ENCODE data around the gene ZBTB26. TPM values are rescaled to one million over a fixed set of nuclear protein-coding genes. Genes with fewer than 3 reads are reported as not detected.
A peak's percentile ranks its signal among the peaks of the same experiment; 100 is the strongest.

Gene ZBTB26, protein sequence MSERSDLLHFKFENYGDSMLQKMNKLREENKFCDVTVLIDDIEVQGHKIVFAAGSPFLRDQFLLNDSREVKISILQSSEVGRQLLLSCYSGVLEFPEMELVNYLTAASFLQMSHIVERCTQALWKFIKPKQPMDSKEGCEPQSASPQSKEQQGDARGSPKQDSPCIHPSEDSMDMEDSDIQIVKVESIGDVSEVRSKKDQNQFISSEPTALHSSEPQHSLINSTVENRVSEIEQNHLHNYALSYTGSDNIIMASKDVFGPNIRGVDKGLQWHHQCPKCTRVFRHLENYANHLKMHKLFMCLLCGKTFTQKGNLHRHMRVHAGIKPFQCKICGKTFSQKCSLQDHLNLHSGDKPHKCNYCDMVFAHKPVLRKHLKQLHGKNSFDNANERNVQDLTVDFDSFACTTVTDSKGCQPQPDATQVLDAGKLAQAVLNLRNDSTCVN
- 10.4 TPM for total RNA-seq

DNA sequence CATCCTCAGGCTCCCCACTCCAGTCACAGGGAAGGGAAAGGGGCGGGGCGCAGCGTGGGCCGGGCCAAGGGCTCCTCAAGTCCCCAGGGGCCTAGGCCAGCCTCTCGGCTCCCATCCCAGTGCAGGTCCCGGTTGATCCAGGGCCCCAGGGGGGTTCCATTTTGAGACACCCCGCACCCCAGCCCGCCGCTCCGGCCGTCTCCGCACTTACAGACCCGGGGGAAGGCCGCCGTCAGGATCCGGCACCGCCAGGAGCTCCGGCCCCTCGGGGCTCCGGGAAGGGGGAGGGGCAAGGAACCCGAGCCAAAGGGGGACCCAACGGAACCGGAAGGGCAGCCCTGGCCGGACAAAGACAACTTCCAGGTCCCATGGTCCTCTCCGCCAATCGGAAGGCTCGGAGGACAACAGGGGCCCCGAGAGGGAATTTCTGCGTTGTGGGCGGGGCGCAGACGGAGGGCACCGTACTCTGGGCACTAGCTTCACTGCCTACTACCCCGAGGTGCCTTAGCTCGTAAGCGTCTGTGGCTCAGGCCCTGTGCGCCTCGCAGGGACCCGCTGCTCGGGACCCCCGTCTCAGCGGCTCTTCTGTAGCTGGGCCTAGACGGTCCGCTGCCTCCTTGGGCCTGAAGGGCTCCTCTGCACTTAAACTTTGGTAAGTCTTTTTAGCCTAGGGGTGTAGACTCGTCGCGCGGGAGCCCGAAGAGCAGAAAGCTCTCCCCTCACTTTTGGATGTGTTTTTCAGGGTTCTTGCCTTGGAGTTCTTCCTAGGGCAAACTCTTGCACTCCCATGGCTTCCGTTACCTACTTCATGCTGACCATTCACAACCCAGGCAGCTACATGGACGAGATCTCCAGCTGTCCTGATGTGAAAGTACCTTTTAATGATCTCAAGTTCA, at the start of gene ZBTB26:
Gene ZBTB26, minus strand, starts transcription at position 287 of the 896 bp plus-strand sequence. CDS start 11,578 bp downstream, outside the sequence.

DNA sequence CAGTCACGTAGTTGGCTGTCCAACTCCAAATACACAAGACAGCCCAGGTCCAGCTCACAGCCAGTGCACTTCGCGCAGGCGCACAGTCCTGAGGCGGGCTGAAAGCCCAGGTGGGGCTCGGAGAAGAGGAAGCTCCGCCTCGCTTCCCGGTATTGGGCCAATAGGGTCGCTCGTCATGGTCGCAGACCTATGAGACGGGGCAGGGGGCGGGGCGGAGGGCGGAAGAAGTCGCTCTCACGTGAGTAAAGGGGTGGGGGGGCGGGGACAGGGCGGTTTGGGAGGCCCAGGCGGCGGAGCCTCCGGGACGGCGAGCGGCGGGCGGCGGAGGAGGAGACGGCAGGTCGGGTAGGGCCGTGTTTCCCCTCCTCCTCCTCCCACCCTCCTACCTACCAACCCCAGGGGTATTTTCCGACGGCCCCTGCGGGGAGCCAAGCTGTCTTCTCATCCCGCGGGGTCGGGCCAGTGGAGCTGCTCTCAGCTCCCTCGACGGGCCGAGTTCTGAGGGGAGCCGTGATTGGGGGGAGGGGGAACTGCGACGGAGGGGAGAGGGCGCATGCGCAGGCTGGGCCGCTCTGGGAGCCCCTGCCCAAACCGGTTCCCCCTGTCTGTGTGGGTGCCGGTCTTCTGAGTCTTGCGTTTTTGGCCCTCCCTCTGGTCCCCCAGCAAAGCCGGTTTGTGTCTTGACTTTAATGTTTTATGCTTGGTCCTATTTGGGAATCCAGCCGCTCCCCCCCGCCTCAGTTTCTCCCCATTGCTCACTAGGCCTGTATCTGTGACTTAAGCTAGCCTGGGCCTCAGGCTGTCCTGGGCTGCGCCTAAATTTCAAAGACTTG, 9.7 kb upstream of the ZBTB26 start, which contains the start of gene RABGAP1:
Gene RABGAP1, plus strand, starts transcription at position 272 of the 833 bp plus-strand sequence. CDS start 16,040 bp downstream, outside the sequence.

DNA sequence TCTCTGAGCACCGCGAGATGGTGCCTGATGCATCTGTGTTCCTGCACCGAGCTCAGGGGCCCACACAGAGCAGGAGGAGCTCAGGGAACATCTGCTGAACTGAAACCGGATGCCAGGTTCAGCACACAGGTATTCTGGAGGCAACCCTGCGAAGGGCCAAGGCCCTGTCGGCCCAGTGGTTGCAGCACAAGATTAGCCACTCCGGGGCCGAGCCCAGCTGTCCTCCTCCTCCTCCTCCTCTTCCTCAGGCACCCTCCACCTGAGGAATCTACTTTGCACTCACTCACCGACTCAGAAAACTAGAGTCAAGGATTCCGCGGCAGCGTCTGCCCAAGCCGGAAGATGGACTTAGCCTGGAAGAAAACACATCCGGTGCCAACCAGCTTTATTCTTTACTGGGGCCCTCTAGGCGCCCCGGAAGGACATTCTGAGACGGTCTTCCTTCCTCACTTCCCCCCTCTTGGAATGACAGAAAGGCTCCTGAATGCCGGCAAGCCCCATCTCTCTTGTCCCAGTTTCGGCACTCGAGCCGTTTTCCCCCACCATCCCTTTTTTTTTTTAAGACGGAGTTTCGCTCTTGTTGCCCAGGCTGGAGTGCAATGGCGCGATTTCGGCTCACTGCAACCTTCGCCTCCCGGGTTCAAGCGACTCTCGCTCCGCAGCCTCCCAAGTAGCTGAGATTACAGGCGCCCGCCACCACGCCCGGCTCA, 18.2 kb downstream of the ZBTB26 start, which contains the start of gene ZBTB6:
Gene ZBTB6, minus strand, starts transcription at position 360 of the 710 bp plus-strand sequence. CDS start 1,251 bp downstream, outside the sequence.

DNA sequence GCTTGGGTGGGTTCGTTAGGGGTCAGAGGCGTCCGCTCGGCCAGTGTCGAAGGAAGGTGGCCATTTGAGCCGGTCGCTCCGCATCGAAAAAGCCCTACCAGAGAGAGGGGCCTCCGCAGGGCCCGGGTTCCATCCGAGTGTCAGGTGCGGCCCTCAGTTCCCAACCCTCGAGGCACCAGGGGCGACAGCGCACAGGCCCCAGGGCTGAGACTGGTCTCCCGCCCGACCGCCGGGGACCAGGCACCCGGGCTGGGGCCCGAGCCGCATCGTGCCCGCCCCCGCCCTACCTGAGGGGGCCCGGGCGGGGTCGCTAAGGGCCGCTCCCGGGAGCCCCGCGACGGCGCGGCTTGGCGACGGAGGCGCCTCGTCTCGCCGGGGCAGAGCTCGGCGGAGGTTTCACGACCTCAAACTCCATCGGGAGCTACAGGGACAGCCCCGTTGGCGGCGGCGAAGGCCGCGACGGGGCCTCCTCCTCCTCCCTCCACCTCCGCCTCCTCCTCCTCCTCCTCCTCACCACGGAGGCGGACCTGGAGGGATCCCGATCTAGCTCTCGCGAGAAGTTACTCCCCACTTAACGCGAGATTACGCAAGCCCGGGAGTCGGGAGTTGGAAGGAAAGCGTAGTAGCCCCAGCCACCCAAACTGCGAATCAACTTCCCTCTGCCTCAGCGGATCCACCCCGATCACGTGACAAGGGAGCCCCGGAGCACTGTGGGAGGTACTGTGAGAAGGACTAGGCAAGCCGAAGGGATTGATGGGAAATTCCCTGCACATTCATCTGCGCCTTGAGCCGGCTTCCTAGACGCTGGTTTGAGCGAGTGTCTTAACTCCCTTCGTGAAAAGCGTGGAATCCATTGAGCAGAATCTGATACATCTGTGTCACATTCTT, 26.2 kb downstream of the ZBTB26 start, which contains the start of gene RC3H2:
Gene RC3H2, minus strand, starts transcription at position 537 of the 888 bp plus-strand sequence. CDS start 7,850 bp downstream, outside the sequence.

Small RNAs within 50 kb of the gene (small RNA-seq; reads per million reads assigned to genes)
- not detected for gene RNY1P15
- 2,809 reads per million, percentile 99 among the genes with 10 or more reads in this experiment for gene SNORD90

Other genes starting within 250 kb of the ZBTB26 start
- gene OR1L4, start 207.5 kb downstream of the ZBTB26 start, total RNA-seq = not detected
- not detected for gene OR1L6, start 189.2 kb downstream of the ZBTB26 start, total RNA-seq
- not detected for gene OR5C1, start 142.6 kb downstream of the ZBTB26 start, total RNA-seq
- gene OR1K1, start 131.4 kb downstream of the ZBTB26 start, total RNA-seq = not detected
- 51.2 TPM for gene PDCL, start 102.9 kb downstream of the ZBTB26 start, total RNA-seq
- 98.5 TPM for gene RC3H2, start 26.2 kb downstream of the ZBTB26 start, total RNA-seq
- gene ZBTB6, start 18.2 kb downstream of the ZBTB26 start, total RNA-seq = 55.4 TPM
- 113 TPM for gene RABGAP1, start 9.5 kb upstream of the ZBTB26 start, total RNA-seq
- 14.3 TPM for gene GPR21, start 102.2 kb upstream of the ZBTB26 start, total RNA-seq

Measured in diencephalon (tissue), 1 donor.